ENCODE measurements around the gene UBL4B.

Gene UBL4B

DNA sequence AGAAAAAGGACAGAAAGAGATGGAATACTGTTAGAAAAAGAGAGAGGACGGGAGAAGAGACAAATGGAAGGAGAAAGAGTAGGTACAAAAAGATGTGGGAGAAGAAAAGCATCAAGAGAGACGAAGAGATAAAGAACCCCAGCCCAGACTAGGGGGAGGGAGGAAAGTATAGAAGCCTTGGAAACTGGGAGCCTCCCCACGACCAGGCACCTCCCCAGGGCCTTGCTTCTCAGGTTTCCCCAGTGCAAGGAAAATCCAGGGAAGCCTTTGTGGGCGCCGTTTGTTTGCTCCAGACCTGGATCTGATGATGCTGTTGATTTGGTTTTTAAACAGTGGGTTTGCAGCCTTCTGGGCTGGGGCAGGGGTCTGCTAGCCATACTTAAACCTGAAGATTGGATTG, 26.6 kb upstream of the UBL4B start:
- no peak for DNase-seq

DNA sequence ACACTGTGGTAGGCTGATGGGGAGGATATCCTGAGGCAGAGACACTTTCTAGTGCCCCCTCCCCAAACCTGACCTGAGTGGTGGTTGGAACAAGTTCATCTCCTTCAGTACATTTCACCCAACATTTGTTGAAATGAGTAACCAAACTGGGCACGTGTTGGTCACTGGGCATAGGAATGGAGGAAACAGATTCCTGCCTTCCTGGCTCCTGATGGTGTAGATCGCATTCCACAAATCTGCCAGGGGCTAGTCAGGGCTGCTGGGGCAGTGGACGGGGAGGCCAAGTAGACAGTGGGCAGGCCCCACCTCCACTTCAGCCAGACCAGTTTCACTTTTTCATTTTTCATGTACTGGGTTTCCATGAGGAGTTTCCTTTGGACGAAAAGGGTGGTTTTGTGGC, 25.3 kb upstream of the UBL4B start:
- DNase-seq = no peak

DNA sequence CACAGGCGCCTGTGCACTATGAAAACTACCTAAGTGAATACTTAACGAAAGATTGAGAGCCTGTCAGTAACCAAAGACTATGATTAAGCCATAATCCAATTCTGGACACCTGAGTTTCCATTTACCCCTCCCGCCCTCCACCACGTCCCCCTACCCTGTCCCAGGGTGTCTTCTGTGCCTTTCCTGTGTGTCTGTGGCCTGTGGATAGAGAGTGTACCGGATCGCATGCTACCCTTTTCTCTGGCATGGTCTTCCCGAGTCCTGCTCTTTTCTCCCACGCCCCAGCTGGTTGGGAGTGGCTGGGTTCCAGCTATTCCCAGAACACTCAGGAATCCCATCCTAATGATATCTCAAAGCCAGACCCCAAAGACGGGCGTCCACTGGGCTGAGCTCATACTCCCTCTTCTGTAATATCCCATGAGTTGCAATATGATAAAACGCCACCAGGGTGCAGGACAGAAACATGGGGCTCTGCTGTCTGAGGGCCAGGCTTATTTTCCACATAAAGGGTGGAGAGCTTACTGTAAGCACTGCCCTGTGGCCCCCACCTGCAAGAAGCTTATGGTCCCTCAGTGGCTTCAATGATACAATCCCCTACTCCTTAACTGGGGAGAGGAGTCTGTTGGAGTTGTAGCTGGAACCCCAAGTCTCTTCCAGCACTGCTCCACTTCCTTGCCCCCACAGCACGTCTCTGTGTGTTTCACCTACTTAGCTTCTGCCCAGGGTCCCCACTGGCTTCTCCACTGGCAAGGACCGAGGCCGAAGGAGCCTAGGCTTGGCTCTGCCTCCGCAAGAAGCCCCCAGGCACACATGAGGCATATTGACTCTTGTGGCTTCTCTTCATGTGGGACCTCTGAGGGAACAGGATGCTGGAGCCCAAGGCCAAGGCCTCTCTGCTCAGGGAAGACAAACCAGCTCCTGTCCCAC, 24.2 kb upstream of the UBL4B start:
- peak; percentile 49 for DNase-seq

DNA sequence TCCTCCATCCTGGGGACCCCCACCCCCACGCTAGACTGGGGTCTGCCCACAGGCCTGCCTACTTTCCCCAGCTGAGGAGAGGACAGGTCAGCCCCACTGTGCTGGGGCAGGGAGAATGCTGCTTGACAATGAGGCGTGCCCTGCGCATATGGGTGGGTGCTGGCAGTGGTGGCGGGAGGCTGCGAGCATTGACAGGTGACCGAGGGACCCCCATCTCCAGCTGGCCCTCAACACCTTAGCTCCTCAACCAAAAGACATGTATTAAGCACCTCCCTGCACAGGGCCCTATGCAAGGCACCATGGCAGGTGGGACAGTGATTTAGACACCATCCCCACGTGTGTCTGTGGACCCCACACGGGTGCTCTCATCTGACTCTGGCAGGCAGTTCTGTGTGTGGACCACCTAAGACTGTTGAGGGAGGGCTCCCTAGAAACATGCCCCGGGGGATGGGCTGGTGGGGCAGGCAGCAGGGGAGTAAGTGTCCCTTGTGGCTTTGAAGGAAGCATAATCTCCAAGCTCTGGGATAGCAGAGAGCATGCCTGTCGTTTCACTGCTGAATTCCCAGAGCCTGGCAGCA, 23.4 kb upstream of the UBL4B start:
- DNase-seq = no peak

DNA sequence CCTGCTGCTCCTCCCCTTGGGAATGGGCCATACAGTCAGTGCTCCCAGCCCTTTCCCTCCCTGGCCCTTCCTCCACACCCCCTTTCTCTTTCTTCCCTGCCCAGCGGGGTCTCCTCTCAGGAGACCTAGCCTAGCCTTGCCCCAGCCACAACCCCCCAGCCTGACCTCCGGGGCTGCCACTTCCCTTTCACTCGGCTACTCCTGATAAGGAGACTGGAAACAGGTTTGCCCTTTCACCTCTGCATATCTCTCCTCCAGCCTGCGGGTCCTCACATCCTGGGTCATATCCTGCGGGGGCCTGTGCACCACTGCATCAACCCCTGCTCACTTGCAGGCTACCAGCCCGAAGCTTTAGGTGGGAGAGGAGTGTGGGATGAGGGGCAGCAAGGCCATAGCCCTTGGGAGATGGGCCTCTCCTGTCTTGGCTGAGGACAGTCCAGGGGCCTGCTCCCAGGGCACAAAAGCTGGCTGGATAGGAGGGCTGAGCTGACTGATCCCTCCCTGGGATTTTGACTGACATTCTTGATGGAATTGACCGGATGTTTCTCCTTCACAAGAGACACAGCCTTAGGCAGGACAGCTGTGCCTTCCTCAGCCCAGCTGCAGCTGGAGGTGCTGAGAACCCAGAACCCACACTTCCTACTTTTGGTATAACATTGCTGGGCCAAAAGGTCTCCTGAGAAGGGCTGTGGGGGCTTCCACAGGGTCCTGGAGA, 22.5 kb upstream of the UBL4B start:
- DNase-seq = no peak

DNA sequence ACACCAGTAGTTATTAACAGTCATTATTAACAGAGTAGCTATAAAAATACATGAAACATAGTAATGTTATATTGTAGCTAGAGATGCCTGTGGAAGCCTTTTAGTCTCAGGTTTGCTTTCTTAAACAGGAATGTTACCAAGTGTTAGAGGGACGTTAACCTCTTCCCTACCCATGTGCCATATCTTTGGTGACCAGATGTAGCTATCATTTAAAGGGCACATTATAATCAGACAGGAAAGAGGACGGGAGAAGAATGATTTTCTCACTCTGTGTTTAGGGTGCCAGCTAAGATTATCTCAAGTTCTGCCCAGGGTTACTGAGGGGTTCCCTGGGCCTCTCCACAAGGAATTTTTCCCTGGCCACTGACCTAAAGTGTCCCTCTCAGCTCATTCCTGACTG, 20.9 kb upstream of the UBL4B start:
- no peak for DNase-seq

DNA sequence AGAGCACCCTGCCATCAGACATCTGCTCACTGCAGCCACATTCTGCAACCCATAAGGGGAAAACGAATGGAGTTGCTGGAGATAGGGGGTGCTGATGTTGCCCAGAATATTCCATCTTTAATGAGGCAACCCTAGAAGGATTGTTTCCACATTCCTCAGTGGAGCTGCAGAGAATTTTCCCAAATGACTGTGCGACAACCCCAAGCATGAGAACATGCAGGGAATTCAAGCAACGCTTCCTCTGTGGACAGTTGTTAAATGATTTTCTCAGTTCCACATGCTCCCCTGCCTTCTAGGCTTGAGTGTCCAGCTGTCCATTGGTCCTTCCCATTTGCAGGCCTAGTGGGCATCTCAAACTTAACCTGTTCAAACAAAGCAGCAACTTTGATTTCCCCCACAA, 20.5 kb upstream of the UBL4B start:
- DNase-seq = no peak

DNA sequence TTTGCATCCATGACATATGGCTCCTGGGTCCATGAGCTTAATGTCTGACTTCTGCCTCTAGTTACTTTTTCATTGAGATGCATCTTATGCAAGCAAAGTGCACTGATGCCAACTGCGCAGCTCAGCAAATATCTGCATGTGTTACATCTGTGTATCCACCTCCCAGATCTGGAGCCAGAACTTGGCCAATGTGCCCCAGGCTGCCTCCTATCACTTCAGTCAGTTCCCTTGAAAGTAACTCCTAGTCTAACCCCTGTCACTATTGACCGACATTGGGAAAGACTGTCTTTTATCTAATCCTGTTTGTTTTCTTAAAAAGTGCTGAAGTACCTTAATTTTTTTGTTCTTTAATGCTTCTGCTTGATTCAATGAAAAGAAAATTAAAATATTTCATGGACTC, 19.3 kb upstream of the UBL4B start:
- DNase-seq = no peak

DNA sequence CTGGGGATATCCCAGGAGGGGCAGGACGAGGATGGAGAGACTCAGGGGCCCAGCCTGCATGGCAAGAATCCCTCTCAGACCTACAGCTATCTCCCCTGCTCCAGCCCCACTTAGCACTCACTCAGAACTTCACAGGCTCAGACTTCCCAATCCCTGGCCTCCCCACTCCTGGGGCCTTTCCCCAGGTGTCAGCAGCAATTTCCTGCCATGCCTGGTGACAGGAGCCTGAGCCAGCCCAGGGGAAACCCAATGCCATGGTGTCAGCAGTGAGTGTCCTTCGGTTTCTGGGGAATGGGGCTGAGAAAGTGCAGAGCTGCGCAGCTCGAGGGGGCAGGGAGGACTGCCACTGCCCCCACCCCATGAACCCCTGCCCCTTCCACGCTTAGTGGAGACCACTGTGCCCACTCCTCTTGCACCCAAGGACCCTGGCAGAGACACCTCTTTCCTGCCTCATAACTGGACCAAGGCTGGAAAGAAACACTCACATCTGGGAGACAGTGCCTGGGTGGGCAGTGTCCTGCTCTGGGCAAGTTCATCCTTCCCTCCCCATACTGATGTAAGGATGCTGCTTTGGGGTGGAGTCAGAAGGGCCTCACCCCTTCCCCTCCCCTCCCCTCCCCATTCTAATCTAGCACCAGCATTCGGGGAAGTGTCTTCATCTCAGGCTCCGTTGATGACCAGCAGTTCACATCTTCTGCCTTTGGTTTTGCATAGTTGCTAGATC, 17.1 kb upstream of the UBL4B start:
- DNase-seq = no peak

DNA sequence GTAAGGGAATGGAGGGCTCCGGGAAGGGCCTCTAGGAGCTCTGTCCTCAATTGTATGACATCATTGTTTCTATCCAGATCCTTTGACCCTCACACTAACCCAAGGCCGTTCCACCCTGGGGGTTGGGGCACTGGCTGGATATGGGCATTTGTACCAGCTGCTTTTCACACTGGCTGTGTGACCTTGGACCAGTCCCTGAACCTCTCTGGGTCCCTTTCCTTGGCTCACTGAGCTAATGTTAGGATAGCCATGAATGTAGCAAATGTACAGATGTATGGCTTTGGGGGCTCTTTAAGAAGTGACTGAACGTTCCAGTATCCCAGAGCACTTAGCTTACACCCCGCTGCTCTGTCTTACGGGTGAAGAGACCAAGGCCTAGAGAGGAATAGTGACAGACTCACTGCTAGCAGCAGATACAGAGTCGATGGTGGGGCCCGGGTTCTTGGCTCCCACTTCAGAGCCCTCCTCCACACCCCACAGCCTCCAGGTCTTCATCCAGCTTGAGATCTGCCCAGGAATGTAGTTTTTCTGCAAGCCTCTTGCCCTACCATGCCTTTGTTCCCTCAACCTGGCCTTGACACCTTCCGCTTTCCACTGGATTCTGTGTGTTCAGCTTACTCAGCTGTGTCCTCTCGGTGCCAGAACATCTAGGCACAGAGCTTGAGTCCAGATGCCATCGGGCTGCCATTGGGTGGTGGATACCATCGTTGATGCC, 14.6 kb upstream of the UBL4B start:
- DNase-seq = no peak

DNA sequence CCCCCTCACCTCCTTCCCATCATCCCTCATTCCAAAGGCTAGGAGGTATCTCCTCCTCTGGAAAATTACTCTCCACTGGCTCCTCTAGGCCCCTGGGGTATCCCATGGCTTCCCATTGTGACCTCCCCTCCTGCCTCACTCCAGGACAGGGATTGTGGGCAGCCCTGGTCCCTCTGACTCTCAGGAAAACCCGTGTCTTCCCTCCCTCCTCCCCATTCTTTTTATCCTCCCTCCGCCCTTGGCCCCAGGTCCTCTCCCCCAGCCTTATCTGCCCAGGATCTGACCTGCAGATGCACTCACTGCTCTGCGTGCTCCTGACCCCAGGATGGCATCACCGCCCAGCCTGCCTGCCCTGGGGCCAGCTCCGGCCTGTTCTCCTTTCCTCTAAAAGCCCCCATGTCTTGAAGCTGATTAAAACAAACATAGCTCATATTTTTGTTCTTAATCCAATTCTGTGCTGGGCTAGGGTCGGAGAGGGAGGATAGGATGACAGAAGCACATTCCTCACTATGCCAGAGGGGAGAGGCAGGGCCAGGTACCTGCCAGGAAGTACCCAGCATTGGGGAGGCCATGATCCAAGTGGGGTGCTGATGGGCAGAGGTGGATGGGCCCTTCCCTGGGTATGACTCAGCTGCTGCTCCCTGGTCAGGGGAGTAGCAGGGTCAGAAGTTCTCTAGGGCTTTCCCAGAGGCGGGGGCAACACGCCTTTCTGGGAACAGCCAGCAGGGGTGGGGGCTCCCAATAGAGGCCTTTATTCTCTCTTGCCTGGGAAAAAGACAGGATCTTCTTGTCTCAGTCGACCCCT, 13.8 kb upstream of the UBL4B start:
- DNase-seq = no peak

DNA sequence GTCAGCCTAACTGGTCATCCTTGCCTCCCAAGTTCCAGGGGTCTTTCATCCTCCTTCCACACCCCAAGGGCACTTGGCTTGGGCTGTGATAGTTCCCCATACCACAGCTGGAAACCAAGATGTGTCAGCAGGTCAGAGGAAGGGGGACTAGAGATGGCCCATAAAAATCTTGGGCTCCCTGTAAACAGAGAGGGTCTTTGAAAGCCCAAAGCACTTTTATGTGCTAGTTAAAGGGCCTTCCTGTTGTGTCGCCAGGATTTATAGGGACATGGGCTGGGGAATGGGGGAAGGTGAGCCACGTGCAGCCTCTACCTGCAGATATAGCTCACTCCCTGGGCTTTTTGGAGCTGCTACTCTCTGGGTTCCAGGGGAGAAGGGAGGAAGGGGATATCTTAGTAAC, 11.9 kb upstream of the UBL4B start:
- no peak for DNase-seq

DNA sequence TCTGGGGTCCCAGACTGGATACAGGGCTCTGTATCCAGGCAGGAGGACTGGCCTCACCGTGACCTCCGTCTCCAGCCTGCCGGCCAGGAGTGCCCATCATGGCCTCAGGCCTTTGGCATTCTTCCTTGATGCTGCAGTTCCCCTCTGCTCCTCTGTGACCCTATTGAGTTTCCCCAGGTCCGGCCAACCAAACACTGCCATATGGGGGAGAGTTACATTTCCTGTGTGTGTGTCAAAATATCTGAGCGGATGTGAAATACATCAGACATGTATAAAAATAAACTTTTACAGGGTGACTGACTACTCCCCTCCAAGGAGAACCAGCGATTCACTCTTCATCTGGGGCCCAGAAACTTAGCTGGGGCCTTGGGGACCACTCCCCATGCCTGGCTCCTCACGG, 10.2 kb upstream of the UBL4B start:
- no peak for DNase-seq

DNA sequence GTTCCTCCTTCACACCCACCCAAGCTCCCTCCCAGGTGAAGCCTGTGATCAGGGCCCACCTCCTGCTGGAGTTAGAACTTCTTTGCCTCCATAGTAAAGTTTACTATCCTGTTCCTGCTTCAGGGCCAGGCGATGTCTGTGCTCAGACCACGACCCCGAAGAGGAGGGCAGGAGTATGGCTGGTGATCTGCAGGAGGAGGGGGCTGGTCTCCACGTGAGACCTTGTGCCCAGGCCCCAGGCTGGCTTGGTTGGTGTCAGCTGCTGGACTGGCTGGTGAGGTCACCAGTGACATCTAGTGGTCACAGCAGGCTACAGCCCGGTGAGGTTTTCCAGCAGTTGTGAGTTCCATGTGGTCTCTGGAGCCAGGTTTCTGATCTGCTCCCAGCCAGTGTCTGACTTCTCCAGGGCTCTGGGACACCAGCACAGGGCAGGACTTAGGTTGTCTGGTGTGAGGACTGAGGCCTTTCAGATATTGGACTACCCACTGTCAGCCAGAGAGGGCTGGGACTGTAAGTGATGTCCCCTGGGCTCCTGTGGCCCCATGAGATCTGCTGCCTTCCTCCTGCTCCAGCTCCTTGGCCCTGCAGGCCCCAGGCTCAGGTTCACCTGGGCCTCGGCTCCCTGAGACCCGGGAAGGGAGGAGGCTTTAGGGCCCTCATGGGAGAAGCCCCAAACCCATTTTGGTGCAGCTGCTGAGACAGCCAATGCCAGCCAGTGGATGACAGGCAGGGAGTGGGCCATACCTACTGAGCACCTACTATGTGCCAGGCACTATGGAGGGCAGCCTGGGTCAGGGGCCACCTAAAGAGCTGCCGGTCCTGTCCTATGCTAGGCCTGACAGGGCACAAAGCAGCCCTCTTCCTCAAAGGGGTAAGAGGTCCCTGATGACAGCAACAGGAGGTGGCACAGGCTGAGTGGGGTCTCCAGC, 6.0 kb upstream of the UBL4B start:
- peak; percentile 64 for DNase-seq

DNA sequence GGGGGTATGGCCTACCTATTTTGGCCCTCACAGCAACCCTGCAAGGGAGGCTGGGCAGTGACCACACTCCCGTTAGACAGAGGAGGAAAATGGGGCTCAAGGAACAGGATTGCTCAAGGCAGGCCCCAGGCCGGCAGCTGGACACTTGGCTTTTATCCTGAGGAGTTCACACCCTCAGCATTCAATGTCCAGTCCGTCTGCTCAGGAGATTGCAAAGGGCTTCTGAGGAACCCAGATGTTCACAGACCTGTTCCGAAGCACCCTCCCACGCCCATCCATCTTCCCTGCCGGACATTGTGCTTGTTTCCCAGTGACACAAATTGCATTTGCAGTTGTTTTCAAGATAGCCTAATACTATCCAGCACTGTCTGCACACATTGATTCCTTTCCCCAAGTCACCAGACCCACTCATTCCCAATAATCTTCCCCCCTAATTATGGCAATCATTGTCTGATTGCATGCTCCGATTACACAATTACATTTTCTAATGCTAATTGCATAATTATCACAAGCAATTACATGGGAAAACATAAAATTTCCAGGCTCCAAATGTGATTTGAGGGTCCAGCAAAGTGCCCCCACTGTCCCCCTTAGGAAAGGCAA, 4.3 kb upstream of the UBL4B start:
- no peak for DNase-seq

DNA sequence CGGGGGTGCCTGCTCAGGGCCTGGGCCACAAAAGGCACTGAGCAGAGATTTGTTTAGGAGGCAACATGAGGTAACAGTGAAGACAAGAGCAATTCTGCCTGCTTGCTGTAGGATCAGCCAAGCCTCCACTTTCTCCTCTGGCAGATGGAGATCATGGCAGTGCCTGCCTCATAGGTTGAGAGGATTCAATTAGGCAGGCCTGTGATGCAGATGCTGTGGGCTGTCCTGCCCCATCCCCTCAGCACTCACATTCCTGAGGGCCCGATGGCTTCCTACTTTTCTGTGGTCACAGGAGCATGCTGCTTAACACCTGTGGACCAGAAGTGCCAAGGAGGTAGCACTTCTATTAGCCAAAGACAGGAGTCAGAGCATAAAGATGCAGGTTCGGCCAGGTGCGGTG, 1.2 kb upstream of the UBL4B start:
- DNase-seq = no peak

DNA sequence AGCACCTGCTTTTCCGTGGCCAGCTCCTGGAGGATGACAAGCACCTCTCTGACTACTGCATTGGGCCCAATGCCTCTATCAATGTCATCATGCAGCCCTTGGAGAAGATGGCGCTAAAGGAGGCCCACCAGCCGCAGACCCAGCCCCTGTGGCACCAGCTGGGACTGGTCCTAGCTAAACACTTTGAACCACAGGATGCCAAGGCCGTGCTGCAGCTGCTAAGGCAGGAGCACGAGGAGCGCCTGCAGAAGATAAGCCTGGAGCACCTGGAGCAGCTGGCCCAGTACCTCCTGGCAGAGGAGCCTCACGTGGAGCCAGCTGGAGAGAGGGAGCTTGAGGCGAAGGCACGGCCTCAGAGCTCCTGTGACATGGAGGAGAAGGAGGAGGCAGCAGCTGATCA, 413 bp downstream of the UBL4B start:
- DNase-seq = no peak

DNA sequence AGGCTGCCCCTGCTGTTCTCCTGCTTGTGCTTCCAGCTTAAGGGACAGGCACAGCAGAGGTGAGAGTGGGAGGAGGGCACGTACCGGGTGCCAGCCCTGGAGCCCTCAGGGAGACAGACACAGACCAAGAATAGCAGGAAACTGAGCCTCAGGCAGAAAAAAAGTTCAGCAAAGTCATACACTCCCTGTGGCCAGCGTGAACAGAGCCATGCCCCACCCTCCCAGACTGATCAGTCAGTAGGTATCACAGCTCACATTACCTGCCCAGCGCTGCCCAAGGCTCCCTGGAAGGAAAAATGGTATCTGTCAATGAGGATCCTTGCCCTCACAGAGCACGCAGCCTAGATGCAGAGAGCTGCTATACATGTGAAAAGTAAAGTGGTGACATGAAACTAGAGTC, 1.3 kb downstream of the UBL4B start:
- DNase-seq = no peak

DNA sequence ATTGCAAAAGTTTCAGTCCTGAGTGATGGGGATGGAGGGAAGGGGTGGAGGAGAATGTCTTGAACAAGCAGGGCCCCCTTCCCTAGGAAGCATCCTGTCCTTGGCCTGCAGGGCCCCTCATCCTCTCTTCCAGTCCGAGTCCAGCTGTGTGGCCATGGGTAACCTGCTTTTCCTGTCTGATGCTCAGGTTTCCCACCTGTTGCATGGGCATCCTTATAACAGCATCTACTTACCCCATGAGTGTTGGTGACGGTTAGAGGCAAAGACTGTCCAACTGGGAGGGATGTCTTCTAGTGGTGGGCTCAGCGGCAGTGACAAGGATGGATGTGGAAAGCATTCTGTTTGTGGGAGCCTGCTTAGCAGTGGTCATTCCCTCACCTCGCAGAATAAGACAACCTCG, 1.9 kb downstream of the UBL4B start:
- no peak for DNase-seq

DNA sequence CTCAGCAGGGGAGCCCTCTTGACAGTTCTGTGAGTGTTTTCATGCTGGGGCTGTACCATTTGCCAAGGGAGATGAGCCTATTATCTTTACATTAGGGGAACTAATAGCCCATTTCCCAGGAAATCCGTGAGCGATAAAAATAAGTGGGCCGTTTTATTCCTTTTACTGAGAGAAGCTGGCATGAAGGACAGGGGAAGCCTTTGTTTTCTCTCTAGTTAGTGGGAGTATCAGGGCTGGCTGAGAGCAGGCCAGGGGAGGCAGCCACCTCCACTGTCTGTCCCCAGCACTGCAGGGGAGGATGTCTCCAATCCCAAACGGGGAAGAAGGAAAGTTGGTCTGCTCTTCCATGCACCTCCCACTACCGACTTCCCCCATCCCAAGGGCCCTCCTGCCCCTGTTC, 2.5 kb downstream of the UBL4B start:
- DNase-seq = no peak

Data from fibroblast of skin of abdomen (primary cell).